ENCODE results near the gene DDX41.

The DDX41 gene

GRCh38 chr5:177498013-177498787, 18.6 kb downstream of the DDX41 start:
- no peak for TF ChIP-seq CTCF (conservative IDR thresholded peaks at IDR 0.05; ENCODE audit: low read depth, low read length)
- peak overlapping the region; percentile 61 for H3K4me3 ChIP-seq (ENCODE audit: low read depth, low read length)
- DNase-seq (ENCODE audit: low read depth), result peak; percentile 31

GRCh38 chr5:177497292-177498012, 19.3 kb downstream of the DDX41 start, which contains the start of gene PDLIM7:
PDLIM7 (minus strand) TSS chr5:177497604; CDS start chr5:177496512, 1,092 bp downstream.
- peak; percentile 4 for TF ChIP-seq CTCF (conservative IDR thresholded peaks at IDR 0.05; ENCODE audit: low read depth, low read length)
- DNase-seq (ENCODE audit: low read depth), result peak; percentile 99
- peak within 1 kb of the TSS; percentile 83 for H3K4me3 ChIP-seq (ENCODE audit: low read depth, low read length)

GRCh38 chr5:177496727-177497291, 20.0 kb downstream of the DDX41 start:
- no peak for TF ChIP-seq CTCF (conservative IDR thresholded peaks at IDR 0.05; ENCODE audit: low read depth, low read length)
- peak; percentile 97 for DNase-seq (ENCODE audit: low read depth)
- peak overlapping the region; percentile 83 for H3K4me3 ChIP-seq (ENCODE audit: low read depth, low read length)

DNA sequence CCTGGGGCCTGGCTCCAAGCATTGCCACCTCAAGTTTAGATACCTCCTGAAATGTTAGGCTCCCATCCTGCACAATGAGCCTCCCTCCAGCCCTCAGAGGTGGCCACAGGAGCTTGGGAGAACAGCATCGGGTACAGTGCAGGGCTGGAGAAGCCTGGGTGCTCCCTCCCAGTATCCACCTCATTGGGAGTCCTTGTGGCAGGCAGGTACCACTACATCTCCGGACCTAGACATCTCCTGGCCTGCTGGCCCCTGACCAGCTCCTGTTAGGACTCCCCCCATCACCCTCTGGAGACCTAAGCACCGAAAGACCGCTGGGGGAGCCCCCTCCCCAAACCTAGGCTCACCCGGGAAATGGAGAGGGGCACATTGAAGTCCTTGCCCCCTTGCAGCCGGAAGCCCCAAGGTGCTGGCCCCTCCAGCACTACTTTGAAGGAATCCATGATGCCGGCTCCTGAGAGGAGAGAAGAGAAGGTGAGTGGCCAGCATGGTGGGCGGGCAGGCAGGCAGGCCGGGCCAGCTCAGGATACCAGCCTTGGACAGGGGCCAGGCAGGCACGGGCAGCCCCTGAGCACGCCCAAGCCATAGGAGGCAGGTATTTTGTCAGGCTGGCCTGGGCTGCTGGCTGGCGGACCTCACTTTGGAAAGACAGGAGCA, 20.6 kb downstream of the DDX41 start:
- DNase-seq (ENCODE audit: low read depth), result peak; percentile 85
- TF ChIP-seq CTCF (conservative IDR thresholded peaks at IDR 0.05; ENCODE audit: low read depth, low read length), result peak; percentile 60
- H3K4me3 ChIP-seq (ENCODE audit: low read depth, low read length), result peak overlapping the region; percentile 83

GRCh38 chr5:177495243-177496060, 21.3 kb downstream of the DDX41 start:
- H3K4me3 ChIP-seq (ENCODE audit: low read depth, low read length), result peak overlapping the region; percentile 83

More at GRCh38 chr5:177495243-177496060, 21.3 kb downstream of the DDX41 start:
- peak; percentile 99 for DNase-seq (ENCODE audit: low read depth)
- no peak for TF ChIP-seq CTCF (conservative IDR thresholded peaks at IDR 0.05; ENCODE audit: low read depth, low read length)

All from choroid plexus epithelial cell (primary cell).